RWPE1 (cell line): ENCODE results near the gene PIGO.

Experiments used
- CTCF ChIA-PET: fragments of 350-600 bp; sonication (Branson Sonifier 250); formaldehyde crosslinking; extraction: SDS; loops from one replicate; lab custom pipeline; 2021; lab: Yijun Ruan, JAX
- POLR2A ChIA-PET: fragments of 400-600 bp; formaldehyde crosslinking; extraction: SDS; loops from one replicate; lab custom pipeline; 2020; ENCODE audit warnings: antibody characterized with exemption; ENCODE audit not compliant: low non-redundant PET; lab: Yijun Ruan, JAX
- DNase-seq: peaks from one replicate; pipeline ENCODE4 v3.0.0; 2012; ENCODE audit warnings: low spot score
- H3K27ac ChIP-seq: fragments of 450-650 bp; 2 replicates; pipeline ENCODE4 v1.5.1; 2017
- TF ChIP-seq, protein P1 (sequence below): fragments of 450-650 bp; conservative IDR thresholded peaks from 2 replicates; pipeline ENCODE4 v1.5.1; 2017; ENCODE audit warnings: low read depth, mild to moderate bottlenecking

PIGO gene

GRCh38 chr9:35079426-35080341 lies 16.7 kb downstream of the PIGO start, which contains the start of gene FANCG:
Gene FANCG, minus strand, starts transcription at chr9:35079942. Its CDS starts 418 bp downstream, at chr9:35079524.
- DNase-seq = peak; percentile 95
- H3K27ac ChIP-seq = peak within 1 kb of the TSS; percentile 91
- ChIA-PET POLR2A (interaction anchor here (0.7 to 1.3 kb wide), 3 partner anchors 17 to 832 kb away, joined by 4 to 9 read pairs (median 6); partner anchors contain the start of gene PIGO), CTCF (interaction anchor here (0.6 to 1.8 kb wide), 8 partner anchors 17 to 703 kb away, joined by 3 to 10 read pairs (median 4); partner anchors contain the start of genes MYORG and PIGO)
- TF ChIP-seq, protein P1, sequence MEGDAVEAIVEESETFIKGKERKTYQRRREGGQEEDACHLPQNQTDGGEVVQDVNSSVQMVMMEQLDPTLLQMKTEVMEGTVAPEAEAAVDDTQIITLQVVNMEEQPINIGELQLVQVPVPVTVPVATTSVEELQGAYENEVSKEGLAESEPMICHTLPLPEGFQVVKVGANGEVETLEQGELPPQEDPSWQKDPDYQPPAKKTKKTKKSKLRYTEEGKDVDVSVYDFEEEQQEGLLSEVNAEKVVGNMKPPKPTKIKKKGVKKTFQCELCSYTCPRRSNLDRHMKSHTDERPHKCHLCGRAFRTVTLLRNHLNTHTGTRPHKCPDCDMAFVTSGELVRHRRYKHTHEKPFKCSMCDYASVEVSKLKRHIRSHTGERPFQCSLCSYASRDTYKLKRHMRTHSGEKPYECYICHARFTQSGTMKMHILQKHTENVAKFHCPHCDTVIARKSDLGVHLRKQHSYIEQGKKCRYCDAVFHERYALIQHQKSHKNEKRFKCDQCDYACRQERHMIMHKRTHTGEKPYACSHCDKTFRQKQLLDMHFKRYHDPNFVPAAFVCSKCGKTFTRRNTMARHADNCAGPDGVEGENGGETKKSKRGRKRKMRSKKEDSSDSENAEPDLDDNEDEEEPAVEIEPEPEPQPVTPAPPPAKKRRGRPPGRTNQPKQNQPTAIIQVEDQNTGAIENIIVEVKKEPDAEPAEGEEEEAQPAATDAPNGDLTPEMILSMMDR = no peak

- TF ChIP-seq, protein P1 = no peak
- CTCF ChIA-PET = interaction anchor here (0.6 to 1.8 kb wide), 6 partner anchors 17 to 441 kb away, joined by 3 to 10 read pairs (median 4); partner anchors contain the start of gene PIGO
- no peak for DNase-seq
- H3K27ac ChIP-seq = peak overlapping the region; percentile 91
- POLR2A ChIA-PET = interaction anchor here (1.3 kb wide), 1 partner anchor 18 kb away, joined by 4 read pairs; the partner anchor contains the start of gene PIGO
These were observed 17.4 kb downstream of the PIGO start for GRCh38 chr9:35079041-35079425.

DNA sequence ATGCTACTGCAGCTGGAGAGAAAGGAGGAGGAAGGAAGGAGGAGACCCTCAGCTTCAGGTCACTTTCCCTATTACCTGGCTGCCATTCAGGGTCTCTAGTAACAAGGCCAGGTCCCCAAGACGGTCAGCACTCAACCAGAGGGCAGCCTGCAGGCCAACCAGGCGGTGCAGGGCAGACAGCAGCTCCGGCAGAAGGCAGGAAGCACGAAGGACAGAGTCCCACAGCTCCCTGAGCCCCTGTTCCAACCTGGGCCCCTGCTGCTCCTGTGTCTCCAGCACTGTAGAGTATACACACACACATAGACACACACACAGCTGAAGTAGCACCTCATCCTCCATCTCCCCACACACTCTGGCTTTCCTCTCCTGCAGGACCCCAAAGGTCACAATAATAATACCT lies 18.3 kb downstream of the PIGO start:
- ChIA-PET CTCF (interaction anchor here (0.6 to 1.5 kb wide), 3 partner anchors 13 to 183 kb away, joined by 3 to 5 read pairs (median 3); partner anchors contain the start of gene PIGO), POLR2A (no interaction called here)
- TF ChIP-seq, protein P1 = no peak
- no peak for DNase-seq
- peak overlapping the region; percentile 91 for H3K27ac ChIP-seq

GRCh38 chr9:35076848-35077247 lies 19.5 kb downstream of the PIGO start:
- no peak overlapping the region for H3K27ac ChIP-seq
- ChIA-PET POLR2A (no interaction called here), CTCF (interaction anchor here (1.2 kb wide), 1 partner anchor 177 kb away, joined by 4 read pairs; no protein-coding TSS in a partner anchor)
- TF ChIP-seq, protein P1 = no peak
- DNase-seq = no peak

DNA sequence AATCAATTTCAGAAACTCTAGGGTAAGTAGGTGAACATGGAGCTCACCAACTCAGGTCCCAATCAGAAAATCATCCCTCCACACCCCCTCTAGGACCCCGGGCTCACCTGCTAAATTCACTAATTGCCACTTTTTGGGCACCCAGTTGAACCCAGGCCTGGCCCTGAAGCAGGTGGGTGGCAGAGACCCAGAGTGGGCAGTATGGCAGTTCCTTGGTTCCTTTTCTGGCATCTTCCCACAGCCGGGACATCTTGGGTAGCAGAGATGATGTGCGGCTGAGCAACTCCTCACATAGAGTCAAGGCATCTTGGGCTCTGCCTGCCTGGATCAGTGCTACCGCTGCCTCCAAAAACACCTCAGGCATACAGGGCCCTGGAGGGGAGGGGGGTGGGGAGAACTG lies 21.0 kb downstream of the PIGO start:
- CTCF ChIA-PET = interaction anchor here (1.1 kb wide), 1 partner anchor 528 kb away, joined by 3 read pairs; no protein-coding TSS in a partner anchor
- POLR2A ChIA-PET = no interaction called here
- TF ChIP-seq, protein P1 = no peak
- H3K27ac ChIP-seq = 0 out of 2 replicates have a peak overlapping the region, but pooled peaks have one; percentile 5
- no peak for DNase-seq

GRCh38 chr9:35074791-35075190 lies 21.6 kb downstream of the PIGO start:
- POLR2A ChIA-PET = no interaction called here
- TF ChIP-seq, protein P1 = no peak
- 0 out of 2 replicates have a peak overlapping the region, but pooled peaks have one; percentile 5 for H3K27ac ChIP-seq
- DNase-seq = no peak
- CTCF ChIA-PET = no interaction called here
